GM12865 (cell line): ENCODE data around the gene PCBD2.

Experiments
- DNase-seq: peaks from one replicate; pipeline ENCODE4 v3.0.0; 2010; ENCODE audit warnings: low read depth
- H3K4me3 ChIP-seq: 2 replicates; pipeline ENCODE4 v1.5.1; 2011; ENCODE audit warnings: mild to moderate bottlenecking, low read depth, low read length, control low read depth
- TF ChIP-seq, protein P1 (sequence below): IDR thresholded peaks from 2 replicates; pipeline ENCODE4 v1.5.1; 2011; ENCODE audit warnings: low read length, control low read depth, low read depth, inconsistent platforms; ENCODE audit not compliant: insufficient read depth; ENCODE audit errors: missing control alignments

Gene PCBD2

DNA sequence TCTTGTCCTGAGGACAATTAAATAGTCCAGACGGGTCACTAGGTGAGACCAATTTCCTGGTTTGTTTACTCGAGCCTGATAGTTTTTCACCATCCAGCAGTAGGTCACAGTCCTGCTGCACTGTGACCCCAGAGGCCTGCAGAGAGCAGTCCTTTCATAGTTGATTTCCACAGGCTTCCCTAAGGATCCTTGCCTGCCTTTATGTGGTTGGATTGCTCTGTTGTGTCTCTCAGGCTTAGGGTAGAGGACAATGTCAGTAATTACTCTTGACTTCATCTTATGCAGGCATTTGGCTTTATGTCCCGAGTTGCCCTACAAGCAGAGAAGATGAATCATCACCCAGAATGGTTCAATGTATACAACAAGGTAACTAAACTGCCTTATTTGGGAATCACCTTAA is 53.8 kb downstream of the PCBD2 start:
- no peak overlapping the region for H3K4me3 ChIP-seq
- TF ChIP-seq, protein P1, sequence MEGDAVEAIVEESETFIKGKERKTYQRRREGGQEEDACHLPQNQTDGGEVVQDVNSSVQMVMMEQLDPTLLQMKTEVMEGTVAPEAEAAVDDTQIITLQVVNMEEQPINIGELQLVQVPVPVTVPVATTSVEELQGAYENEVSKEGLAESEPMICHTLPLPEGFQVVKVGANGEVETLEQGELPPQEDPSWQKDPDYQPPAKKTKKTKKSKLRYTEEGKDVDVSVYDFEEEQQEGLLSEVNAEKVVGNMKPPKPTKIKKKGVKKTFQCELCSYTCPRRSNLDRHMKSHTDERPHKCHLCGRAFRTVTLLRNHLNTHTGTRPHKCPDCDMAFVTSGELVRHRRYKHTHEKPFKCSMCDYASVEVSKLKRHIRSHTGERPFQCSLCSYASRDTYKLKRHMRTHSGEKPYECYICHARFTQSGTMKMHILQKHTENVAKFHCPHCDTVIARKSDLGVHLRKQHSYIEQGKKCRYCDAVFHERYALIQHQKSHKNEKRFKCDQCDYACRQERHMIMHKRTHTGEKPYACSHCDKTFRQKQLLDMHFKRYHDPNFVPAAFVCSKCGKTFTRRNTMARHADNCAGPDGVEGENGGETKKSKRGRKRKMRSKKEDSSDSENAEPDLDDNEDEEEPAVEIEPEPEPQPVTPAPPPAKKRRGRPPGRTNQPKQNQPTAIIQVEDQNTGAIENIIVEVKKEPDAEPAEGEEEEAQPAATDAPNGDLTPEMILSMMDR = no peak
- no peak for DNase-seq

DNA sequence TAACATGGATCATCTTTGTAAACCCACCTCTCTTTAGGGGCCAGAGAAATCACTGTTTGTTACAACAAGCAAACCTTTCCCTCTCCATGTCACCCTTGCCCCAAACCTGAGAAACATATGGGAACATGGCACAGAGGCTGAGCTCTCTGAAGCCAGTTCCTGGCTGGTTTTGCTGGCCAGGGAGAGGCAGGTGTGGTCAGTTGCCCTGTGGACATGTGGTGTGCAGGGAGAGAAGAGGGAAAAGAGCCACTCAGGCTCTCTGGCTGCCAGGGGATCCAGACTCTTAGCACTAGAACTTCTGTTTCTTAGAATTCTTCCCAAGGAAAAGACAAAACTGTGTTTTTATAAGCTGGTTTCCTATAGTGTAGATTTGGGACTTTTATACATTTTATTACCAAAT is 58.2 kb downstream of the PCBD2 start:
- H3K4me3 ChIP-seq = no peak overlapping the region
- TF ChIP-seq, protein P1 = no peak
- no peak for DNase-seq

DNA sequence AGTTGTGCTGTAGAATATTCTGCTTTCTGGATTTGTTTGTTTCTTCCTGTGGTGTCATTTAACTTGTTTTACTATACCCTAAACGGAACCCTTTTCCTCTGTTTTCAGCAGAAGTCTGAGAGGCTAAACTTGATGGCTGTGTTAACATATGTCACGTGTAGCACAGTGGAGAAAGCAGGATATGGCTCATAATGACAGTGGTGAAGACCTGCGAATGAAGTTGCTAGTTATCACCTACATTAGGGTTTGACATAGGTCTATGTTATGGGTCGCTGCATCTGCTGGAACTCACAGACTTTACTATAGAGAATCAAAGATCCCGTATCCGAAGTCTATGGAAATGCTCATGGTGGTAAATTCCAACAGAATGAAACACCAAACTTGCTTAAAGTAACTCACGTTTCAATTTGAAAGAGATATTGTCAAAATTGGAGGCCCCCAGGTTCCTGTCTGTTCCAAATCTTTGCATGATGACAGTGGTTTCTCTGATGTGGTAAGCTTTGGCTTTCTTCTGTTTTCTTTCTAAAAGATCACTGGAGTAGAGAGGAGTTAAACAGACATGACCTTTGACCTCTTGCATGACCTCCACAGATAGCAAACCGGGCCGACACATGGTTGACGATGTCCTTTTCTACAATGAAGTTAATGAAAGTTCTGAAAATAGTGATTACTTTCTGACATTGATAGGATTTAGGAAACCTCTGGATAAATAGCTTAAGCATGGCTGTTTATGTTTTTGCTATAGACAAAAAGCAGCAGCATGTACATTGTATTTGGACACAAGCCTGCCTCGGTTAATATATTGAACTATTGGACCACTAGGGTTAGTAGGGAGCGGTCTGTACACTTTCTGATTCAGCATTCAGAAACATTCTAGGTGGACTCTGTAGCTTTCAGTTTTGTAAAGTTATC is 59.7 kb downstream of the PCBD2 start:
- no peak for DNase-seq
- H3K4me3 ChIP-seq = no peak overlapping the region
- TF ChIP-seq, protein P1 = no peak

- TF ChIP-seq, protein P1 = no peak
- H3K4me3 ChIP-seq = no peak overlapping the region
- DNase-seq = no peak
Observed at GRCh38 chr5:134965271-134965825, 60.4 kb downstream of the PCBD2 start.

DNA sequence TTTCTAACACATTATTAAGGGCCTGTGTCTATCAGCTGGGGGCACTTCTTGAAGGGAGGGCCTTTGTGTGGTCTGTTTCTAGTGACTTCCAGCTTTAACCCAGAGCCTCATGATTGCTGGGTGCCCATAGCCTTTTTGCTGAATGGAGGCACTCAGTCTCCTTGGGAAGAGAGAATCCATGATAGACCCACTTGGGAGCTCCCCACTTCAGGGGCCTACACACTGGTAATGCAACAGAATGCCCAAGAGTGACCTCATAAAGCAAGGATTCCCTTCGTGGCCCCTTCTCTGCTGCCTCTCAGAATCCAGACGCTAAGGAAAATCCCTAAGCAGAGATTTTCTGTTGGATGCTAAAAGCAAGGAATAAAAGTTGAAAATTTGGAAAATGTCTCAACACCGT is 62.7 kb downstream of the PCBD2 start, which contains the start of gene CATSPER3:
CATSPER3 (plus strand) TSS at position 301 of the 400 bp plus-strand sequence; CDS start at position 386, 85 bp downstream.
- TF ChIP-seq, protein P1 = no peak
- no peak for DNase-seq
- H3K4me3 ChIP-seq = no peak within 1 kb of the TSS

GRCh38 chr5:134968055-134968454 is 63.1 kb downstream of the PCBD2 start:
- no peak overlapping the region for H3K4me3 ChIP-seq
- DNase-seq = no peak
- TF ChIP-seq, protein P1 = no peak
